Measurements from ENCODE around the gene SPTBN1. TPM values are rescaled to one million over a fixed set of nuclear protein-coding genes. Genes with fewer than 3 reads are reported as not detected.

The SPTBN1 gene
- total and polyA plus RNA-seq, 2 of the 13 experiments (the other 11 are each of a cell fraction or from before 2014, with no cell fraction given): 123 to 299 TPM

DNA sequence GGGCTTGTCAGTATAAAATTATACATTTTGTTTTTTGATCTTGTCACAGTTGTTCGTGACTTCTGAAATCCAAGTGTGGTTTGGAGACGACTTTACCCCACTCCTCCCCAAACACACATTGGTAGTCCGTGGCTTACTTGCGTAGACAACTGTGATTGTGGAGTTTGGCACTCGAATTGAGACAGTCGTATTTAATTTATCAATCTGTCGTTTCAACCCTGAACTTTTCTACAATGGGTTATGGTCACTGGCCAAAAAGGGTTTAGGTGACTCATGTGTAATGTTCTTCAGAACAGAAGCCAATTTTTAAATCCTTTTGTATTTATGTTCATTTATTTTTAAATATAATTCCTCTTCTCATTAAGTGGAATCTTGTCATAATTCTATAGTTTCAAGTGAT is 129.9 kb downstream of the SPTBN1 start:
- Histone ChIP-seq H3K36me3 (replicated peaks in 1 of 2; ENCODE audit: control insufficient read depth in 1 of 2, insufficient read depth in 2 of 2, low read length in 2 of 2) (peaks cover 8 to 53% of the 10 kb centered on the region in 2 experiments), H2AFZ (ENCODE audit: low read length) (no peak overlapping the region), H4K20me1 (ENCODE audit: insufficient read depth, low read length) (peaks cover 69% of the 10 kb centered on the region), H3K27ac (ENCODE audit: extremely low read length, insufficient read depth, low read length) (no peak overlapping the region), H3K27me3 (ENCODE audit: control insufficient read depth in 1 of 2, insufficient read depth in 2 of 2, low read length in 2 of 2) (no peaks in the 10 kb centered on the region), H3K9ac (ENCODE audit: insufficient read depth, low read depth, low read length) (no peak overlapping the region), H3K4me2 (ENCODE audit: low read depth, low read length) (no peak overlapping the region), H3K9me3 (ENCODE audit: low read length) (no peaks in the 10 kb centered on the region), H3K4me1 (ENCODE audit: insufficient read depth, low read length) (peaks cover 100% of the 10 kb centered on the region), H3K79me2 (ENCODE audit: insufficient read depth, low read length) (peaks cover 100% of the 10 kb centered on the region), H3K4me3 (replicated peaks in 1 of 3; ENCODE audit: insufficient read depth in 1 of 3, low read depth in 2 of 3, low read length in 3 of 3) (no peak overlapping the region)
- 96% methylated on average over 7 of the region's 7 CpGs for WGBS (ENCODE audit: low lambda C conversion rate)
- TF ChIP-seq, protein P1, sequence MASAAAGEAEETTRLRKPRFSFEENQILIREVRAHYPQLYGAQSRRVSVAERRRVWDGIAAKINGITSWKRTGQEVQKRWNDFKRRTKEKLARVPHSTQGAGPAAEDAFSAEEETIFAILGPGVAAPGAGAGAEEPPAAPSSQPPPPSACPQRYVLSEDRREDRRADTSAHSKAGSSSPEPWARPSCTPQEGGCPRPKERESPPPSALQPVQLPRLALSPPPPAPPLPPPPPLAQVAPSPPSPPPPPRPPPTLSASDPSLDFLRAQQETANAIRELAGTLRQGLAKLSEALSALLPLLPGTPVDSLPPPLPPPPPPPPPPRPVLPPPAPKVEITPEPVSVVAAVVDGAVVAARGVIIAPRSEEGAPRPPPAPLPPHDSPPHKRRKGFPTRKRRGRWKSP (CRISPR knock-in tag; IDR thresholded peaks at IDR 0.05): no peak
- no peak for TF ChIP-seq ZSCAN31 (CRISPR knock-in tag; IDR thresholded peaks at IDR 0.05; ENCODE audit: low read depth)
- TF ChIP-seq, protein P2, sequence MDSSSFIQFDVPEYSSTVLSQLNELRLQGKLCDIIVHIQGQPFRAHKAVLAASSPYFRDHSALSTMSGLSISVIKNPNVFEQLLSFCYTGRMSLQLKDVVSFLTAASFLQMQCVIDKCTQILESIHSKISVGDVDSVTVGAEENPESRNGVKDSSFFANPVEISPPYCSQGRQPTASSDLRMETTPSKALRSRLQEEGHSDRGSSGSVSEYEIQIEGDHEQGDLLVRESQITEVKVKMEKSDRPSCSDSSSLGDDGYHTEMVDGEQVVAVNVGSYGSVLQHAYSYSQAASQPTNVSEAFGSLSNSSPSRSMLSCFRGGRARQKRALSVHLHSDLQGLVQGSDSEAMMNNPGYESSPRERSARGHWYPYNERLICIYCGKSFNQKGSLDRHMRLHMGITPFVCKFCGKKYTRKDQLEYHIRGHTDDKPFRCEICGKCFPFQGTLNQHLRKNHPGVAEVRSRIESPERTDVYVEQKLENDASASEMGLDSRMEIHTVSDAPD (CRISPR knock-in tag; IDR thresholded peaks at IDR 0.05): no peak
- no peak for TF ChIP-seq TBX3 (IDR thresholded peaks at IDR 0.05; ENCODE audit: borderline replicate concordance)
- no peak for TF ChIP-seq ZNF652 (CRISPR knock-in tag; IDR thresholded peaks at IDR 0.05; ENCODE audit: borderline replicate concordance, low read depth)
- no peak for TF ChIP-seq ZNF260 (CRISPR knock-in tag; IDR thresholded peaks at IDR 0.05; ENCODE audit: borderline replicate concordance, low read depth)
- POLR2A ChIA-PET: interaction anchor here (1.1 to 2.4 kb wide), 2 partner anchors 14 to 28 kb away, joined by 3 to 13 read pairs; no protein-coding TSS in a partner anchor
- in situ Hi-C loops (cut with HindIII; ENCODE audit: extremely low pct_ligation_motif_present, low pct_unique_long_range_greater_than_20kb): no loop called here
- no peak for DNase-seq (ENCODE audit: low spot score)
- intact Hi-C loops (cut with micrococcal nuclease; ENCODE audit: unreplicated experiment): no loop called here
- CTCF ChIA-PET (ENCODE audit: low intra/inter-chr PET ratio, low total read pairs): no interaction called here
- BruUV-seq (replicated peaks): no TSS peak
- no peak for ATAC-seq
- no peak for FAIRE-seq
